H7 (cell line): ENCODE data around the gene ZNF70. TPM values are rescaled to one million over a fixed set of nuclear protein-coding genes. Genes with fewer than 3 reads are reported as not detected.

Experiments
- DNase-seq: peaks from one replicate; pipeline ENCODE4 v3.0.0; 2012
- H3K27me3 ChIP-seq: 2 replicates; pipeline ENCODE4 v1.6.0; 2011; ENCODE audit warnings: mild to moderate bottlenecking, low read length; ENCODE audit not compliant: control insufficient read depth, insufficient read depth
- H3K36me3 ChIP-seq: replicated peaks from 2 replicates; pipeline ENCODE4 v1.5.1; 2011; ENCODE audit warnings: low read length; ENCODE audit not compliant: control insufficient read depth, insufficient read depth
- H3K4me3 ChIP-seq: 2 replicates; pipeline ENCODE4 v1.5.1; 2011; ENCODE audit warnings: low read depth, mild to moderate bottlenecking, control low read depth, low read length, moderate library complexity; ENCODE audit not compliant: insufficient read depth
- total RNA-seq: library from RNA; depleted of rRNA; stranded (reverse); fragments of >200 nt; shearing (Covaris generic); gene quantifications from 2 replicates; pipeline ENCODE4 v1.2.3, GENCODE V29; 2014

Gene ZNF70
- total RNA-seq, 1 experiment from 2014 or later, result 1.7 TPM

GRCh38 chr22:23783265-23784150 lies 32.6 kb upstream of the ZNF70 start:
- no peaks in the 10 kb centered on the region for H3K36me3 ChIP-seq
- DNase-seq, result no peak
- no peaks in the 10 kb centered on the region; the same call in 1 of the 2 replicates for H3K27me3 ChIP-seq
- no peak overlapping the region for H3K4me3 ChIP-seq

GRCh38 chr22:23782703-23783102 lies 31.8 kb upstream of the ZNF70 start:
- no peaks in the 10 kb centered on the region for H3K36me3 ChIP-seq
- no peaks in the 10 kb centered on the region; the same call in 1 of the 2 replicates for H3K27me3 ChIP-seq
- no peak overlapping the region for H3K4me3 ChIP-seq
- no peak for DNase-seq

- no peak for DNase-seq
- Histone ChIP-seq H3K27me3 (no peaks in the 10 kb centered on the region; the same call in 1 of the 2 replicates), H3K4me3 (no peak overlapping the region), H3K36me3 (no peaks in the 10 kb centered on the region)
These were observed 31.3 kb upstream of the ZNF70 start for GRCh38 chr22:23782252-23782651.

GRCh38 chr22:23781511-23782183 lies 30.7 kb upstream of the ZNF70 start:
- no peak for DNase-seq

GRCh38 chr22:23781065-23781464 lies 30.2 kb upstream of the ZNF70 start:
- no peaks in the 10 kb centered on the region for H3K36me3 ChIP-seq
- DNase-seq, result no peak
- H3K4me3 ChIP-seq, result no peak overlapping the region
- no peaks in the 10 kb centered on the region; the same call in 1 of the 2 replicates for H3K27me3 ChIP-seq

More at GRCh38 chr22:23781511-23782183, 30.7 kb upstream of the ZNF70 start:
- Histone ChIP-seq H3K27me3 (no peaks in the 10 kb centered on the region; the same call in 1 of the 2 replicates), H3K4me3 (no peak overlapping the region), H3K36me3 (no peaks in the 10 kb centered on the region)

GRCh38 chr22:23780146-23780748 lies 29.3 kb upstream of the ZNF70 start:
- DNase-seq, result no peak
- no peaks in the 10 kb centered on the region; the same call in 1 of the 2 replicates for H3K27me3 ChIP-seq
- H3K36me3 ChIP-seq, result no peaks in the 10 kb centered on the region
- no peak overlapping the region for H3K4me3 ChIP-seq

GRCh38 chr22:23779731-23780130 lies 28.8 kb upstream of the ZNF70 start:
- H3K4me3 ChIP-seq, result no peak overlapping the region

GRCh38 chr22:23779083-23779482 lies 28.2 kb upstream of the ZNF70 start:
- H3K4me3 ChIP-seq, result no peak overlapping the region
- peaks cover 4% of the 10 kb centered on the region for H3K27me3 ChIP-seq
- no peak for DNase-seq
- H3K36me3 ChIP-seq, result no peaks in the 10 kb centered on the region

More at GRCh38 chr22:23779731-23780130, 28.8 kb upstream of the ZNF70 start:
- DNase-seq, result no peak
- H3K36me3 ChIP-seq, result no peaks in the 10 kb centered on the region
- no peaks in the 10 kb centered on the region; the same call in 1 of the 2 replicates for H3K27me3 ChIP-seq

GRCh38 chr22:23778577-23778900 lies 27.6 kb upstream of the ZNF70 start:
- no peak for DNase-seq
- Histone ChIP-seq H3K27me3 (peaks cover 10% of the 10 kb centered on the region), H3K4me3 (no peak overlapping the region), H3K36me3 (no peaks in the 10 kb centered on the region)

GRCh38 chr22:23777776-23778576 lies 27.1 kb upstream of the ZNF70 start:
- Histone ChIP-seq H3K4me3 (no peak overlapping the region), H3K36me3 (no peaks in the 10 kb centered on the region), H3K27me3 (peaks cover 15% of the 10 kb centered on the region)
- DNase-seq, result no peak

- no peak for DNase-seq
- H3K27me3 ChIP-seq, result peaks cover 20% of the 10 kb centered on the region
- H3K4me3 ChIP-seq, result no peak overlapping the region
- no peaks in the 10 kb centered on the region for H3K36me3 ChIP-seq
These were observed 25.0 kb upstream of the ZNF70 start for GRCh38 chr22:23775779-23776375.

GRCh38 chr22:23774922-23775436 lies 24.1 kb upstream of the ZNF70 start:
- no peak for DNase-seq
- Histone ChIP-seq H3K4me3 (no peak overlapping the region), H3K27me3 (peaks cover 20% of the 10 kb centered on the region), H3K36me3 (no peaks in the 10 kb centered on the region)

- DNase-seq, result no peak
- Histone ChIP-seq H3K27me3 (peaks cover 20% of the 10 kb centered on the region), H3K4me3 (no peak overlapping the region), H3K36me3 (no peaks in the 10 kb centered on the region)
These were observed 23.4 kb upstream of the ZNF70 start for GRCh38 chr22:23774114-23774921.
